GM12801 (cell line): Measurements from ENCODE around the gene SHOX.

Experiments
- CTCF ChIP-seq: IDR thresholded peaks from one replicate; pipeline ENCODE4 v1.5.1; 2011; ENCODE audit warnings: control low read depth; ENCODE audit not compliant: insufficient read length; ENCODE audit errors: extremely low read depth

Gene SHOX

GRCh38 chrX:680062-680461 lies 49.5 kb downstream of the SHOX start:
- TF ChIP-seq CTCF, result no peak

GRCh38 chrX:681989-682388 lies 51.4 kb downstream of the SHOX start:
- TF ChIP-seq CTCF, result no peak

- no peak for TF ChIP-seq CTCF
These were observed 52.3 kb downstream of the SHOX start for GRCh38 chrX:682892-683291.

GRCh38 chrX:683576-683975 lies 53.0 kb downstream of the SHOX start:
- no peak for TF ChIP-seq CTCF

GRCh38 chrX:685120-686032 lies 54.8 kb downstream of the SHOX start:
- no peak for TF ChIP-seq CTCF

GRCh38 chrX:689983-690382 lies 59.4 kb downstream of the SHOX start:
- no peak for TF ChIP-seq CTCF

- no peak for TF ChIP-seq CTCF
These were observed 64.2 kb downstream of the SHOX start for GRCh38 chrX:694800-695199.
